DMS 273 treated with DMSO at 0.1 percent for 48 hours (cell line): ENCODE measurements around the gene PERCC1.

ENCODE experiments used
- DNase-seq: peaks from one replicate; lab custom pipeline; 2025; lab: John Stamatoyannopoulos, UW

PERCC1 gene

DNA sequence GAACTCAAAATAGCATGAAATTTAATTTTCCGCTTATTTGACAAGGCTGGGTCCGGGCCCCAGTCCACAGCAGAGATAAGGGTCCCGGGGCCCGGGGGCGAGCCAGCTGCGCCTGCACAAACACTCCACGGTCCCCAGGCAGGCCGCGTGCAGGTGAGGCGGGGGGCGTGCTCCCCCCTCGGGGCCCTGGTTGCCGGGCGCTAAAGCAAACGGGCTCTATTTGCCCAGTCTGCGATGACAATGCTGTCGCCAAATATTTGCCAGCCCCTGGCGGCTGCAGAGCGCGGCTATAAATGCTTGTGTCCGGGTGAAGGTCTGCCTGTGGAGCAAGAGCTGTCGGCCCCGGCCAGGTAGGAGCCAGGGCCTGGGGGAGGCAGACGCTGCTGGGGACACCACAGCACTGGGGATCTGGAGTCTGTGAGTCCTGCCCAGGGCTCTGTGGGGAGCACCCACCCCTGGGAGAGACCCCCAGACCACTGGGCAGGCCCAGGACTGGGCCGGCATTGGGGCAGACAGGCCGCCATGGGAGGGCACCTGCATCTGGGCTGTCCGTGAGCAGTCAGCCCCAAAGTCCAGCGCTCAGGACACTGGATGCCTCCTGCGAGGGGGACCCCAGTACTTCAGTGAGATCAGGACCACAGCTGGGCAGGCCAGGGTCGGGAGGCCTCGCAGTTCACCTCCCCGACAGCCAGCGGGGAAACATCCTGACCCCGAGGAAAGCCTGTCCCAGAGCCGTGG lies at the start of gene PERCC1:
TSS of gene PERCC1 (plus strand) at position 320 of the 738 bp plus-strand sequence. CDS start 1,516 bp downstream, outside the sequence.
- DNase-seq, result no peak

DNA sequence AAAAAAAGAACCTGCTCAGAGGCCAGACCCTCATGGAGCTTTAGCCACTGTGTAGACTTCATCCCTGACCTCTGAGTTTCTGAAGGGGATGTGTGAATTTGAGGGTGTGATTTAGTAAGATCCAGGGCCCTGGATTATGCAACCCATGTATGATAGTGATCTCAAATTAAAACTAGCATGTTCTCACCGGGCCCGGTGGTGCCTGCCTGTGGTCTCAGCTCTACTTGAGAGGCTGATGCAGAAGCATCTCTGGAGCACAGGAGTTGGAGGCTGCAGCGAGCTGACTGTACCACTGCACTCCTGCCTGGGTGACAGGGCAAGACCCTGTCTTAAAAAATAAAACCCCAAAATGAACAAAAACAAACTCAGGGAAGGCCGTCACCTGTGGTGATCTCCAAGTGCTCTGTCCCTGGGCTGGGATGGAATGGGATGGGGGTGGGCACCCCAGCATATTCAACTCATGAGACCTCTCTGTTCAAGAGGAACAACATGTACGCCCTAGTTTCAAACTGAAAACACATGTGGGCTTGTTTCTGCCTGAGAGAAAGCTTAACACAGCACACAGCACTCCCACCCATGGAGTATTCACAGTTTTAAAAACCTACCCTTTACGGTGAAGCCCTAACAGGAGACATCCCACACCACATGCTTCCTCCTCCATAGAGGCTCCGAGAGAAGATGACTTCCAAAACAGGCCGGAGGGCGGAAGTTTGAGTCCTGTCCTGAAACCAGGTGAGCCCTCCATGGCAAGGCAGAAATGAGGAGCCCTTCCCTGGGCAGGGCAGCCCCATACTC lies 49.1 kb upstream of the PERCC1 start:
- no peak for DNase-seq

DNA sequence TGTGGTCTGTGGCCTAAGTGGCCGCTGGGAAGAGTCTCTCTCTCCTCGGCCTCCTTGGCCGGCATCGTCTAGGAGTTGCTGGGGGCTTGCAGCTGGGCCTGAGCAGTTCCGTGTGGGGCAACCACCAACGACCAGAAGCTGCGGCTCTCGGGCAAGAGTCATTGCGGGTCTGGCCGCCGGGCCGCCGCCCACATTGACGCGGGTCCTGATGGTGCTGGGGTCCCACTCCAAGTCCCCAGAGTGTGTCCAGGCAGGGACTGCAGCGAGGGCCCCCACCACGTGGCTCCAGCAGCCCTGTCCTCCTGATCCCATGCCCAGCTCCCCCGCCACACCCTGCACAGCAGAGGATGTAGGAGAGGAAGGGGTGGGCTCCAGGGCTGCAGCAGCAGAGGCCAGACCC lies 47.3 kb upstream of the PERCC1 start:
- DNase-seq, result no peak

DNA sequence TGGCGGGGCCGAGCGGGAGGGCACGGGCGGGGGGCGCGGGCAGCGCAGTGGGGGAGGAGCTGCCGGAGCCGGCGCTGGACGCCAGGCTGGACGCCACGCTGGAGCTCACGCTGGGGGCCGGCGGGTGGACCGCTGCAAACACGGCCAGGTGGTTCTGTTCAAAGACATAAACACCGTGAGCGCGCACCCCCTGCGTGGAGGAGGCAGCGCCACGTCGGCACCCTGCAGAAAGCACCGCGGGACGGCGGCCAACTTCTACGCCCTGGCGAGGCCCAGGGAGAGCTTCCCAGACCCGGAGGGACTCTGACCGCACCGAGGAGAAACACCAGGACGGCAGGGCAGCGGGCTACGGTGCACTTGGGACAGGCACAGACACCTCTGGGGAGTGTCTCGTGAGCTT lies 45.6 kb upstream of the PERCC1 start:
- DNase-seq, result no peak

DNA sequence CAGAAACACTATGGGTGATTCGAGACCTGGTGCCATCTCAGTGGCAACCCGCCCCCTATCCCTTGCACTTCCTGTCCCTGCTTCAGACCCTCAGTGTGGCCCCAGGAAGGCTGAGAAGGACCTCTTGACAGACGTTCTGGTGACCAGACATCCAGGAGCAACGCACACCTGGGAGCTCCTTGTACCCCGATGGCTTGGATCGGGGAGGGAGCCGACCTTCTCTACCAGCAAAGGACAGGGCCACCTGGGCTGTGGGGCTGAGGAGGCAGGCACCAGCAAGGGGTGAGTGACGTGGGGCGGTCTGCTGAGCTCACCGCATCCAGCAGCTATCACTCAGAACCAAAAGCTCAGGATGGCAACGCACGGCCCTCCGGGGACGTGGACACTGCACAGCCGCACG lies 43.5 kb upstream of the PERCC1 start:
- no peak for DNase-seq

DNA sequence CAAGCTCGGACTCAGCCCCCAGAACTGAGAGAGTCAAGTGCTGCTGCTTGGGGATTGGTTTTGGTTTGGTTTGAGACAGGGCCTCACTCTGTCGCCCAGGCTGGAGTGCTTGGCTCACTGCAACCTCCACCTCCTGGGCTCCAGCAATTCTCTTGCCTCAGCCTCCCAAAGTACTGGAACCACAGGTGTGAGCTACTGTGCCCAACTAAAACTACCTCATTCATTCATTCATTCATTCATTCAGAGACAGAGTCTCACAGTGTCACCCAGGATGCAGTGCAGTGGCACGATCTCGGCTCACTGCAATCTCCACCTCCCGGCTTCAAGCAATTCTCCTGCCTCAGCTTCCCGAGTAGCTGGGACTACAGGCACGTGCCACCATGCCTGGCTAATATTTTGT lies 41.1 kb upstream of the PERCC1 start:
- no peak for DNase-seq

DNA sequence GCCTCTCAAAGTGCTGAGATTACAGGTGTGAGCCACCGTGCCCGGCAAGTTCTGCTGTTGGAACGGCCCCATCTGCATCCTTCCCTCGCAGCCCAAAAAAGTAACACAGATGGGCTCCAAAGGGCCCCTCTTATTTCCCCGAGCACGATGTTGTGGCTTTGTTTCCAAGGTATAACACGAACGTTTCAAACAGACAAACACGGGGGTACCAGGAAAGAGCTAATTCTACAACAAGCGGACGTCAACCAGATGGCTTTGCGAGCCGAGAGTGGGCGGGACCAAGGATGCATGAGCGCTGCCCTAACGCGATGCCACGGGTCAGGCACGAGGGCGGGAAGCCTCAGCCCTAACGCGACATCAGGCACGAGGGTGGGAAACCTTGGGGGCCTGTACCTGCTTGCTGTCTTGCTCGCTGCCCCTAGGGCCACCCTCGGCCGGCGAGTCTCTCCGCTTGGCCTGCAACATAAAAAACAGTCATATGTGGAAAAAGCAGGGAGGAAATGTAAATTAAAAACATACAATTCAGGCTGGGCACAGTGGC lies 40.6 kb upstream of the PERCC1 start:
- DNase-seq, result no peak

DNA sequence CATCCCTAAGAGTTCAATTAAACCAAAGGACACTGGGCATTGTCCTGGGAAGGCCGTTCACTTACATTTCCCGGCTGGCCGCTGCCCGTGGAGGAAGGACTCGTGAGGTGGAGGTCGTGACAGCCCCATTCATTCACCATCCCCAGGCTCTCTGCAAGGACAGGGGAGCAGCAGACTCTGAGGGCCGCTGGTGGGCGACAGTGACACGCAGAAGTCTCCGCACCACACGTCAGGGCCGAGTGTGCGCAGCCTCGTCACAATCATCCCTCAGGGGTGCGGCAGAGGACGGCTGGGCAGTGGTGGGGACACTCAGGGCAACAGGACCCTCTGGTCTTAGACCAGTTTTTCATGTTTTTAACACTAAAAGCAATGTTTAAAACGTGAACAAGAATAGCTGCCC lies 38.1 kb upstream of the PERCC1 start:
- DNase-seq, result no peak

DNA sequence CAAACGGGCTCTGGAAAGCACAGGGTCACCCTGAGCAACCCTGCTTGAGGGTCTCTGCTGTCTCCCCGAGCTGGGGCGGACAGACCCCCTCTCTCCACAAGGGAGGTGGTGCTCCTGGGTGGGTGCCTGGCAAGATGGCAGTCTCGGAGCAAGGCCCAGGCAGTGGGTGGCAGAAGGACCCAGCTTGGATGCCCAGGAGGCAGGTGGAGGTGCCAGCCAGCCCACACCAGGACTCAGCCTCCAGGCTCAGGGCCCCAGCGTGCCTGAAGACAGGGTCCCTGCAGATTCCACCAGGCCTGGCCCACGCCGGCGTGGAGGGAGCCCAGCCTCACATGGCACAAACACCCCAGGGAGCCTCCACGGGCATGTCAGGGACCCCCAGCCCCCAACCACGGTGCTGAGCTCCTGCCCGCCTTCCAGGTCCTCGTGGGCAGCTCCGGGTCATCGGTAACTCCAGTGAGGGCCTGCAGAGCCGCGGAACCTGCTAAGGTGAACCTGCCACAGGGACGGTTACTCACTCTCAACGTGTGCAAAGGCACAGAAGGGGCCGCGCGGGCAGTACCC lies 37.2 kb upstream of the PERCC1 start:
- DNase-seq, result no peak

DNA sequence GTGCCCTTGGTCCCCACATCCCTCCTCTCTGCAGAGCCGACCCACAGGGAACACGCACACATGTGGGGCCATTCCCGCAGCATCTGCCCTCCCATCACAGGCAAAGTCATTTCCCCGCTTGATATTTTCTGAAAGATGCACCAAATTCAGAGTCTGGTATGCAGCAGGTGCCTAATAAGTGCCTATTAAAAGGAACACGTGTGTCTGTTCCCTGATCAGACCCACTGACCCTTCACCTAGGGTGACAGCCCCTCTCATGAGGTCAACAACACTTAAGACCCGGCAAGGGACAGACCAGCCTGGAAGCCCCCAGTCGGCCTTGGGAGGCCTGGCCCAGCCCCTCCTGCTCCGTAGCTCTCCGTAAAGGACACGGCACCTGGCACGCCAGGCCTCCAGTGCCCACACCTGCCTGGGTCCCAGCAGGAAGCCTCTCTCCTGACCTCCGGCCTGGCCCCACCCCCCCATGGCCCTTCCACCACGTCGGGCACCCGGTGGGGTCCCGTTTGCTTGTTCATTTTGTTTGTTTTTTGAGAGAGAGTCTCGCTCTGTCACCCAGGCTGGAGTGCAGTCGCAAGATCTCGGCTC lies 36.4 kb upstream of the PERCC1 start:
- DNase-seq, result no peak

DNA sequence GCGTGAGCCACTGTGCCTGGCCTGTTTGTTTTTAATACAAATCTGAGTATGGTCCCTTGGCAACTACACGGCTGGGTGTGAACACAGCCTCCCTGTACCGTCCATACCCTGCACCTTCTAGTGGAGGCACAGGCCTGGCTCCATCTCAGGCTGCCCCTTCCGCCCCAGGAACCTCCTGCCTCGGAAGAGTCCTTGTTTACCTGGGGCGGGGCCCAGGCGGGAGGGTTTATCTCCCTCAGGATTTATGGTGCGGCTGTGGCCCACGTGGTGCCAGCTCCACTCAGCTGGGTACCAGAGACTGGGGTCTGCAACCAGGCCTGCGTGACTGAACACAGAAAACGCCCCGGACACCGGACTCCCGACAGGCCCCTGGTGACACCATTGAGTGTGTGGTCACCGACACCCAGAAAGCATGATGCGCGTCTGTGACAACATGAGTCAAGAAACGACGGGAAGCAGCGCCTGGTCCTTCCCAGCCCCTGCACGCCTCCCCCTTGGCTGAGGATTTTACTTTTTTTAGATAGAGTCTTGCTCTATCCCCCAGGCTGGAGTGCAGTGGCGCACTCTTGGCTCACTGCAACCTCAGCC lies 35.3 kb upstream of the PERCC1 start:
- no peak for DNase-seq

DNA sequence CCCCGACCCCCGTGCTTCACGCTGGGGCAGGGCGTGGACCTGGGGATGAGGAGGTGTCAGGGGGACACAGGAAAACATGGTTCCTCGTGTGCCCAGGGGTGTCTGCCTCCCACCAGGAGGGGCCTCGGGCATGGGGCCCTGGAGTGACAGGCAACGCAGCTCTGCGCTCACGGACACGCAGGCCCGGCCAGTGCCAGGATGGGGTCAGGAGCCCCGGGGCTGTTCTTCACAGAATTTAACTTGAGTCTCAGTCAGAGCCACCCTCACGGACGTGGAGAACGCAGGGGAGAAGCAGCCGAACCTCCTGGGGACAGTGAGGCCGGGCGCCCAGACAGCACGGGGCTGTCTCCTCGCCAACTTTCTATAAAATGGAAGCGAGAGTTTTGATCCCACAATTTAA lies 33.1 kb upstream of the PERCC1 start:
- DNase-seq, result no peak

DNA sequence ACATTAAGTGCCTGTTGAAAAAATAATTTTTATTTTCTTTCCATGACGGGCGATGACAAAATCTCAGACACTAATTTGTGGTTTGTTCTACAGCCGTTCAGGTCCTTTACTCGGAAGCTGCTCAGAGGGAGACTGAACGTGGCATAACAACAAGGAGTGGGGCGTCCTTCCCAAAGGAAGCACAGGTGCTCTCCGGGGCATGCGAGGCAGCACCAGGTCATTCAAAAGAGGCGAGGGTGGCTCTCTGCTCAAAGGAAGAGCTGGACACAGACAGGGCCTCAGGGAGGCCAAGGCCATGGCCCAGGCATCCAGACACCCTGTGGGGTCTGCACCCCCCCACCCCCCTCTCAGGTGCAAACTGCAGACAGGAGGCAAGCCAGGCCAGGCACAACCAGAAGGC lies 32.5 kb upstream of the PERCC1 start:
- no peak for DNase-seq

DNA sequence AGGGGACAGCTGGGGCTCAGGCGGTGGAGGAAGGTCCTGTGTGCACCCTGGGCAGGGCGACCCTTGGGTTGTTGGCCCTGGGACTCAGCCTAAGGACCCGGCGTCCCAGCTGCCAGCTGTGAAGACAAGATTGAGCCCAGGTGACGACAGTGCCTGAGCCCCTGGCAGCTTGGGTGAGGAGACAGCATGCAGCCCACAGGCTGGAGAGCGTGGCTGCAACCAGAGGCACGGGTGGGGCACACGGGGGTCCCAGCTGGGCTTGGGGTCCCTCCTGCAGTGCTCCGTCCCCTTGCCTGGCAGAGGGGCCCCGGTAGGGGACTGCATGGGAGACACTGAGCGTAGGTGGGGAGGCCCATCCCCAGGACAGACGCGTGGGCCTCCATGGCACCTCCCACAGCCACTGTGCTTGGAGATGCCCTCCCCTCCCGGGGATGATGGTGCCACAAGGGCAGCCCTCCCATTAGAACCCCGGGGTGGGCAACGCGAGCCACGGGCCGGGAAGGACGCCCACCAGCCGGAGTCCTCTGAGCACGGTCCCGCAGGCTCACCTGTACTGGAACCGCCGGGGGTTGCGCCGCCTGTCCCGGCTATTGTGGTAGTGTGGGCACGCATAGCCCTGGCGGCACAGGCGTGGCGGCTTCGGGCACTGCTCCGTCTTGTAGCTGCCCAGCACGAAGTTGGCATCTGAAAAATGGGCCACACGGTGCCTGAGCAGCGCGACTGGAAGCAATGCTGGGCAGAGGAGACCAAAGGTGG lies 31.9 kb upstream of the PERCC1 start:
- DNase-seq, result no peak

DNA sequence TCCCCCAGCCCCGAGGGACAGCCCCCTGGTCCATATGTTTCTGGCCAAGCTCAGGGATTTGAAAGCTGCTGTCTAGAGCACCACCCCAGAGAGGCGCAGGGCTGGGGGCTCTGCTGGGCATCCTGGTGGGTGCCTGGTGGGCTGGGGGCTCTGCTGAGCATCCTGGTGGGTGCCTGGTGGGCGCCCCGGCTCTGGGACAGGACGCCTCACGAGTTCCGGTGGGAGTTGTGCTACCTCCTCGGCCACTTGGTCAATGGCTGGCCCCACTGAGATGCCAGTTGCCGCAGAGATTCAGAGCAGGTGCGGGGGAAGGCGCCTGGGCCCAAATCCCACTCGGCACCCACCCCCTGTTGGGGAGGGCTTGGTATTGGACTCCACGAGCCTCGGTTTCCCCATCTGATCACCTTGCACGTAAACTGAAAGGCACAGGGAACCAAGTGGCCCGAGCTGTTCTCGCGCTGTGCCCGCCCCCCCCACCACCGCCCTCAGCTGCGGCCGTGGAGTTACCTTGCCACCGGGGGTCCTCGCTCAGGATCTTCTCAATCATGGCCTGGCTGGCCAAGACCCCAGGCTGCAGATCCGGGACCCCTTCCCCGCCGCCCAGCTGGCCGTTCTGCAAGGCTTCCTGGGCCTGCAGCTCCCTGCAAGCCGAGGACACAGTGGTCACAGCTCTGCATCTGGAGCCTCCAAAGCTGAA lies 29.7 kb upstream of the PERCC1 start:
- no peak for DNase-seq

DNA sequence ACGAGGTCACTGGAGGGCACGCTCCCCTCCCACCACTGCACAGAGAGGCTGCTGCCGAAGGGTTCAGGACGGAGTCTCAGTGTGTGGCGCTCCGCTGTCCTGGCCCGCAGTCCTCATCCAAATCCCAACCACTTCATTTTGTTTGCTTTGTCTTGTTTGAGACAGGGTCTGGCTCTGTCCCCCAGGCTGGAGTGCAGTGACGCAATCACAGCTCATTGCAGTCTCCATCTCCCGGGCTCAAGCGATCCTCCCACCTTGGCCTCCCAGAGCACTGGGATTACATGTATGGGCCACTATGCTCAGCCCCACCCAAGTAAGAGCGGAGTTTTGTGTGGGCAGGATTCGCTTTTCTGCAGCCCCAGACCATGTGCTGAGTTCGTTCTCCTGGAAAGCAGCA lies 29.1 kb upstream of the PERCC1 start:
- DNase-seq, result no peak

DNA sequence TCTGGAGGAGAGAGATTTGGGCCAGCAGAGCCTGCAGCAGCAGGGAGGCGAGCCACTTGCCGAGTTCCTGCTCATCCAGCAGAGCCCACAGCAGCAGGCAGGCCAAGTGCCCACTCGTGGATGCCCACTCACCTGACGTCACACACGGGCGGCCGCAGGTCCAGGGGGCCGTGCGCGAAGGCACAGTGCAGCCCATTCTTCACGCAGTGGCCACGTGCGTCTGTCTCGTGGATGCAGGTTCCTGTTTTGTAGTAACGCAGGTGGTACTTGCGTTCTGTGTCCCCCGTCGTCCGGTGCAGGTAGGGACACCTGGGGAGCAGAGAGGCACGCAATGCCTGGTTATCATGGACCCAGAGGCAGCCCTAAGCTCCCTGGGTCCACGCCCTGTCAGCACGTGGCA lies 27.8 kb upstream of the PERCC1 start:
- no peak for DNase-seq

DNA sequence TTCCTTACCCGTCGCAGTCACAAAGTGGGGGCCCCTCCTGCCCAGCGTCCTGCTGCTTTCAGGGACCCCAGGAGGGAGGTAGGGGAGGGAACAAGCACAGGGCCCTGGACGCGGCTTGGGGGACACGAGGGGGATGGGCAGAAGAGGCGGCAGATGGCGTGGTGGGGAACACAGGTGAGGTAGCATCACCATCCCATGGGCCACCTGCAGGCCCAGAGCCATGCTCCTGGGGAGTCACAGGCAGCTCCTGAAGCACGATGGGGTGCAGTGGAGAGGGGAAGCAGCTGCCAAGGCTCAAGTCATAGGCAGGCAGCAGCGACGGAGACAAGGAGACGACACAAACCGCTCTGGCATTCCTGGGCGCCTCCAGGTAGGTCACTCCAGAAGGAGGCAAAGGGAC lies 27.1 kb upstream of the PERCC1 start:
- DNase-seq, result no peak

DNA sequence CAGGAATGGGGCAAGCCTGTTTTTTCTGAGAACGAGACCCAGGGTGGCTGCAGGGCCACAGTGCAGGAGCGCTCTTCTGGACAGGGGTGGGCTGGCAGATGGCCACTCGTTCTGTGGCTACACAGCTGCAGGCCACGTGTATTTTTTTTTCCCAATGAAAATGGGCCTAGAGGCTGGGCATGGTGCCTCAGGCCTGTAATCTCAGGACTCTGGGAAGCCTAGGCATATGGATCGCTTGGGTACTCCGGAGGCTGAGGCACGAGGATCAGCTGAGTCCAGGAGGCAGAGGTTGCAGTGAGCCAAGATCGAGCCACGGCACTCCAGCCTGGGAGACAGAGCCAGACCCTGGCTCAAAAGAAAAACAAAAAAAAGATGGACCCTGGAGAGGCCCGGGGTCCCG lies 23.1 kb upstream of the PERCC1 start:
- no peak for DNase-seq

DNA sequence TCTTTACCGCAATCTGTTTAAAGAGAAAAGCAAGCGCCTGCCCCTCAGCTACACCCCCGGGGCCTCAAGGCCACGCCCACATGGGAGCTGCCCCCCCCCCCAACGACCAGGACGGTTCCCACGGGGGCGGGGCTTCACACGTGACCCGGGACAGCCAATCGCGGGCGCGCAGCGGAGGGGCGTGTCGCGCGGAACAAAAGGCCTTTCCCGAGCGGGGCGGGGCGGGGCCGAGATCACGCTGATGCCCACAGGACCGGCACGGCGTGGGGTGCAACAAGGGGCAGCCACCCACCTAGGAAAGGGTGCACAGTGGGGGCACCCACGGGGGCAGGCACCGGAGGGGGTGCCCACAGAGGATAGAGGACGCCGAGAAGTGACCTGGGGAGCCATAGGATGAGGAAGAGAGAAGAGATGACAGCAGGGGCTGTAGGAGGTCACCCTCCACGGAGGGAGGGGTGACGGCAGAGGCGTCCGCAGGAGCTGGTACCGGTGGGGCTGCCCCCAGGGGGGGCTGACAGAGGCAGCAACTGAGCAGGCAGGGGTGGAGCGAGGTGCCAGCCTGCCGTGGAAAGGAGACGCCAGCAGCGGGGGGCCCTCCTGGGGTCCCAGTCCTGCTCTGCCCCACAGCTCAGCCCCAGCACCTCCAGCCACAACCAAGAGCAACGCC lies 22.6 kb upstream of the PERCC1 start:
- DNase-seq, result peak; percentile 48
